D341Med (cell line): ENCODE measurements around the gene TIMP2.
A peak's percentile ranks its signal among the peaks of the same experiment; 100 is the strongest.
"Not testable (repeated sequence)": the region's sequence is repeated elsewhere in the genome, so short reads cannot be mapped to it uniquely, and the experiment has no call there.

Experiments used
- DNase-seq: peaks from one replicate; pipeline ENCODE4 v3.0.0; 2012; ENCODE audit warnings: low spot score

TIMP2 gene, protein sequence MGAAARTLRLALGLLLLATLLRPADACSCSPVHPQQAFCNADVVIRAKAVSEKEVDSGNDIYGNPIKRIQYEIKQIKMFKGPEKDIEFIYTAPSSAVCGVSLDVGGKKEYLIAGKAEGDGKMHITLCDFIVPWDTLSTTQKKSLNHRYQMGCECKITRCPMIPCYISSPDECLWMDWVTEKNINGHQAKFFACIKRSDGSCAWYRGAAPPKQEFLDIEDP

DNA sequence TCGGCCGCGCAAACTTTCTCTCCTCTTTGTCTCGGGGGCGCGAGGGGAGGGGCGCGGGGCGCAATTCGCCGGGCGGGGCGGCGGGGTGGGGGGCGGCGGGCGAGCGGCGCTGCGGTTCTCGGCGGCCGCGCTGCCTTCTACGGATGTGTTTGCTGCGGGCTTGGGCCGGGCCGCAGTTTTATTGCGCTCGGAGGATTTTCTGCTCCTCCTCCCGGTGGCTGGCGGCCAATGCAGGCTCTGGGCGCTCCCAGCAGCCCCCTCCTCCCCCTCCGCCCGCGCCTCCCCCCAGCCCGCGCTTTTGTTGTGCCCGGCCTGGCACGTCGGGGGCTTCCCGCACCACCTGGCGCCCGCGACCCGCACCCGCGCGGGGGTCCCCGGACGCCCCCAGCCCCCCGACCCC is at the start of gene TIMP2:
Gene TIMP2 (minus strand): TSS at position 154 of the 400 bp plus-strand sequence. CDS start 299 bp downstream, outside the sequence.
- DNase-seq, result peak; percentile 99

- DNase-seq, result no peak
Observed at GRCh38 chr17:78973792-78974520, 48.8 kb upstream of the TIMP2 start.

DNA sequence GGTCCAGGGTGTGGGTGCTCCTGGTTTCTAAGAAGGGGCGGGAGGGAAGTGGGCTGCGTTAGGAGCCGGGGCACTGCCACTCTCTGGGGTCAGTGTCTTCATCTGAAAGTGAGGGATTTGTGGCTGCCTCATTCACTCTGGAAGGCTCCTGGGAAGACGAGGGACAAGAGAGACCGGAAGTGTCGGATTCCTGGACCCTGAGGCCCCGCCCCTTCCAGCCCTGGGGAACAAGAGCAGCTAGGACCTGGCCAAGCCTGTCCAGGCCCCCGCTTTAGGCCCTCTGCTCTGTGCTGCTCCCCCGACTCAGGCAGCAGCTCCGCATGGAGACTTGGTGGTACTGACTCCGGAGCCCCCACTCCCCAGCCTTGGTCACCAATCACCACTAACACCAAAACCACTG is 48.0 kb upstream of the TIMP2 start:
- DNase-seq, result no peak

DNA sequence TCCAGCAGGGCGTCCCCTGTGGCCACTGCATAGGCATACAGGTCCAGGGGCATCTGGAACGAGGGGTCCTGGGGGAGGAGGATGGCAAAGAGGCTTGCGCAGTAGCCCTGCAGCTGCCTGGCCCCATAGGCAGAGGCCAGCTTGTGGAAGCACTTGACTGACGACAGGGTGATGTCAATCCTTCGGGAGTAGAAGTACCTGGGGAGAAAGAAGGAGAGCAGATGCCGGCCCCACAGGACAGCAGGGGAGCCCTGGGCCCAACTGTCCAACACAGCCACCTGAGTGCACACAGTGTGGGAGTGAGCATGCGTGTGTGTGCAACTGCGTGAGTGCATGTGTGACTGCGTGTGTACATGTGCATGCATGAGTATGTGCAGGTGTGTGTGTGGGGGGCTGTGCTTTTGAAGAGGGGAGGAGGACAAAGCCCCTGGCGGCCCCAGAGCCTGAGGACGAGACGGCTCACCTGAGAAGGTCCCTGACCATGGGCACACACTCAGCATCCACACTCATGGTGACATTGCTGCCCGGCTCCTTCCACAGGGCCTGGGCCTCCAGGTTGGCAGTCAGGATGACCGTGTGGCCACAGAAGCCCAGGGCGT is 47.4 kb upstream of the TIMP2 start:
- DNase-seq, result no peak

DNA sequence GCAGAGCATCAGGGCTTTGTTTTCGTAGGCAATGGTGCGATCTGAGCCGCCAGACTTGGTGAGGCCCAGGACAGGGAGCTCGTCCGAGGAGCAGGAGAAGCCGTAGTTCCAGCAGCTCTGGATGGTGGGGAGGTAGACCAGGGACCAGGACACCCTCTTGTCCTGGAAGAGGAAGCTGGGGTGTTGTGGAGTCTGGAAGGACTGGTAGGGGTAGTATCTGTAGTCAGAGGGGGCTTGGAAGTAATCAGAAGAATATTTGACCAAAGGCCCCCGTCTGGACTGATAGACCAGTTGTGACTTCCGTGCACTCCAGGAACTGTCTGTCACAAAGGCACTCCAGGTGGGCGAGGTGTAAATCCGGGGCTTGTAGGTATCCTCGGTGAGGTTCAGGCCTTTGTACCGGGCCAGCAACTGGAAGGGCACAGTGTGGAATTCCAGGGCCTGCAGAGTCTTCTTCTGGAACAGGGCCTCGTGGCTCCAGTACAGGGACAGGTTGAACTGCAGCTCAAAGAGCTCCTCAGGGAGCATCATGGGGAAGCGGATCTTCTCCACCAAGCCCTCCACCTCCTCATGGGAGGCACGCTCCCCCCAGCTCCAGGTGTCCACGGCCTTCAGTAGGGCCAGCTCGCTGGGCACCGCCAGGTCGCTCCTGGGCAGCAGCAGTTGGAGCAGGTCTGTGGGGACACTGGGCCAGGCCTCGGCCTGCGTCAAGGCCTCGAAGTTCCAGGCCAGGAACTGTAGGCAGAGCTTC is 46.7 kb upstream of the TIMP2 start:
- no peak for DNase-seq

- DNase-seq, result peak; percentile 88
Observed at GRCh38 chr17:78970834-78971755, 45.9 kb upstream of the TIMP2 start.

DNA sequence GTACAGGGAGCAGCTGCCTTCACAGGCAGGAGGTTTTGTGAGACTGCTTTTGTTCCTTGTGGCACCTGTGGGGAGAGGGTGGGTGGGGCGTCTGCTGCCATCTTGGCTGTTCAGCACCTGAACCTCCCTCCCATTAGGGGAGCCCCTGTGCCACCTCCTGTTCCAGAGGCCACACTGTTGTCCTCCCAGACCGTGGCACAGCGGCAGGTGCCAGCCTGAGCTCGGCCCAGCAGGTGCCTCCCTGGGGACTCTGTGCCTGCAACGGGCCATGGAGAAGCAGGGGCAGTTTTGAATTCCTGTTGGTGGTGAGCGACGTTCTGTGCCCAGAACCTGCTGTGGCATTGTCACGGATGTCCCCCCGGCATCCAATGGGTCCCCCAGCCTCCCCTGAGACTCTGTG is 44.7 kb upstream of the TIMP2 start:
- no peak for DNase-seq

DNA sequence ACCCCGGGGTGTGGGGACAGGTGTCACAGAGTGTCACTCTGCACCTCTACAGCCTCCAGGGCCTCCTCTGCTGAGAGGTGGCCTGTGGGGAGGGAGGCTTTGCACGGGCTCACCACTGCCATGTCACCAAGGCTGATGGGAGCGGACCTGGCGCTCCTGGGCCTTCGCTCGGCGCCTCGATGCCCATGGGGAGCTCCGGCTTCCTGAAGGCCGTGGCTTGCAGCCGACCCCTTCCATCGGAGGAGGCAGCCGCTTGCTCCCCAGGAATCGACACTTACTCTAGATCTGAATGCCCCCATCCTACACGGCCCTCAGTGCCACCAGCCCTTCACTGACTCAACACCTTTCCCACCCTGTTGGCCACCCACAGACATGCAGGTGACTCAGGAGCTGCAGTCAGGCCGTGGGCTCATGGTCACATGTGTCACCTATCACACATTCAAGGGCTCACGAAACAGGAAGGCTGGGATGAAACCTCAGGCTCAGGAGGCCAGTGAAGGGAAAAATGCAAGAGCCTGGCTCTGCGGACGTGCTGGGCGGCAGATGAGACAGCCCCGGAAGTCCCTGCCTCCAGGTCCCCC is 42.7 kb upstream of the TIMP2 start:
- no peak for DNase-seq

DNA sequence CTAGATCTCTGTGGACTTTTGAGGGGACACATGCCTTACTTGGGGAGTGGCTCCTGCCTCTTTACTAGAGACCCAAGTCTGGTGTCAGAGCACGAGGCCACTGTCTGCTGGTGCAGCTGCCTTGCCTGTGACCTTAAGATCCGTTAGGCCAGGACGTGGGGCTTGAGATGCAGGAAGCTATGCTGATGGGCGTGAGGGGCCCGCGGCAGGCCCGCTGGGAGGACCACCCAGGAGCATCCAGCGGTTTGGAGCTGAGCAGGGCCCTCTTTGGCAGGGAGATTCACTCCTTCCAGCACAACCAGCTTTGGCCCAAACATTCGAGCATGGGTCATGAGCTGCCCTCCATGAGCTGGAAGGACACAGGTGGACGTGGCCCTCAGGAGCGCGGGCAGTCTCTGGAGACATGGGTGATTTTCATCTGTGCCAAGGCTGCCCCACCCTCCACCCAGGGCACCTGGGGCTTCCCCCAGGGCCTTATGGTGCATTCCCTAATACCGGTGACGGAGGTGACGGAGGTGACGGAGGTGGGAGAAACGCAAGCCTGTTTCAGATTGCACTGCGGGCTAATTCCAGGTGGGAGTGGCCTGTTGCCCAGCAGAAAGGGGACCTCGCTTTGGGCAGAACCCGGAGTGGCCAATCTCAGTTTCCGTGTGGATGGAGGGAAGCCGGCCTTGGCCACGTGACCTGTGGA is 41.9 kb upstream of the TIMP2 start:
- DNase-seq, result no peak

GRCh38 chr17:78966123-78966813 is 41.1 kb upstream of the TIMP2 start:
- DNase-seq, result no peak

DNA sequence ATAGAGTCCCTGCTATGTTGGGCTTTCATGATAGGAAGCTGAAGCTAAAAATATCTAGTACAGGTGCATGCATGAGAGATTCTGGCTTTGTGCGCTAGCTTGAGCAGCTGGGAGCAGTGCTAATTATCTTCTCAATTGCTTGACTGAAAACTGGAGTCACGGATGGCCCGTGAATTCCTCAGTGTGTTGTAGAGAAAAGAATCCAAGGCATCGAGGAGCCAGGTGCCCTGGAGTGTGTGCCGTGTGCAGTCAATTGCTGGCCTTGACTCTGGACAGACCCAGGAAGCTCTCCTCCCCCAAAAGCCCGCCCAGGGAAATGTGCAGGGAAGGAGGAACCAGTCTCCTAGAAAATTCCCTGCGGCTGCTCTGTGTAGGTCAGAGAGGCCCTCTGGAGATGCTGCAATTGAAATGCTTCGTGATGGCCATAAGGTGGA is 40.3 kb upstream of the TIMP2 start:
- no peak for DNase-seq

DNA sequence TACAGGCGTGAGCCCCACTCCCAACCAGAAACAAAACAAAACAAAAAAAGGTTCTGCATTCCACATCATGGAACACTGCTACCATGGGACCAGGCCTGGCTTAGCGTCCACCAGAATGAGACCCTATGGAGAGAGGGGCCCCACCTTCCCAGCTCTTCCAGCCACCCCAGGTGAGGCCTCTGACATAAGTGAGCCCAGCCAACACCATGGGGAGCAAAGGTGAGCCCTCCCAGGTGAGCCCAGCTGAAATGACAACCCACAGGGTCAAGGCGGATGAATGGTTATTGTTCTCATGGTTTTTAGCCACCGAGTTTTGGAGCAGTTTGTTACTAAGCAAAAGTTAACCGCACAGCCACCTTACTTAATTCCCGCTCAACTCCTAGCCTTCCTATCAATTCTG is 38.2 kb upstream of the TIMP2 start:
- no peak for DNase-seq

DNA sequence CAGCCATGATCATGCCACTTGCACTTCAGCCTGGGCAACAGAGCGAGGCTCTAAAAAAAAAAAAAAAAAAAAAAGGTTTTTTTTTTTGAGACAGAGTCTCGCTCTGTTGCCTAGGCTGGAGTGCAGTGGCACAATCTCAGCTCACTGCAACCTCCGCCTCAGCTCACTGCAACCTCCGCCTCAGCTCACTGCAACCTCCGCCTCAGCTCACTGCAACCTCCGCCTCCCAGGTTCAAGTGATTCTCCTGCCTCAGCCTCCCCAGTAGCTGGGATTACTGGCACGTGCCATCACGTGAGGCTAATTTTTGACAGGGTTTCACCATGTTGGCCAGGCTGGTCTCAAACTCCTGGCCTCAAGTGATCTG is 37.8 kb upstream of the TIMP2 start:
- not testable (repeated sequence) for DNase-seq

DNA sequence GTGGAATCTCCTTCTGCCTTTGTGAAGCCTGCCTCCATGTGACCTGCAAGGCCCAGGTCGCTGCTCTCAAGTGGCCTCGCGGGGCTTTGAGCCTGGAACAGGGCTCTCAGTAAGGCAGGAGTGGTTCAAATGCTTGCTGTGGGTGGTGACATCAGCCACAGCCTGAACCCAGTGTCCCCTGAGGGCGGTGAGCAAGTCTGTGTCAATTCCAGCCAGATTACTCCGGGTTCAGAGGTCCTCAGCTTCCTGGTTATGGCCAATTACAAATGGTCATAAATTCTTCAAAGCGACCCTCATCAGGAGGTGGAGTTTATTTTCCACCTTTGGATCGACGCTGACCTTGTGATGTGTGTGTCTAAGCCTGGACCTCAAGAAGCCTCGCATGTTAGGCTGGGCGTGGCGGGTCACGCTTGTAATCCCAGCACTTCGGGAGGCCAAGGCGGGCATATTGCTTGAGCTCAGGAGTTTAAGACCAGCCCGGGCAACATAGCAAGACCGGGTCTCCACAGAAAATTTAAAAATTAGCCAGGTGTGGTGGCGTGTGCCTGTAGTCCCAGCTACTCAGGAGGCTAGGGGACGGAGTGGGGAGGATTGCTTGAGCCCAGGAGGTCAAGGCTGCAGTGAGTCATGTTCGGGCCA is 37.3 kb upstream of the TIMP2 start:
- DNase-seq, result no peak

DNA sequence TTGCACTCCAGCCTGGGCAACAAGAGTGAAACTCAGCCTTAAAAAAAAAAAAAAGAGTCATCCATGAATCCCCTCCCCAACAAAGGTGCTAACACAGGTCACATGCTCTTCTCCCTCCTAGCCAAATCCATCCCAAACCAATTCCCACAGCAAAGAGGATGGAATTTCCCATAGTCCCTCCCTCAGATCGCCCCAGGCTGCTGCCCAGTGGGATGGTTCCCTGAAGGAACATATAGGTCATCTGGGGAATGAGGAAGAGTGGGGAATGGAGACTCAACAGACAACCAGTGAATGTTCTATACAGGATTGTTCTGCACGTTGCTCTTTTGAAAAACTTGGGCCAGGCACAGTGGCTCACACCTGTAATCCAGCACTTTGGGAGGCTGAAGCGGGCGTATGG is 36.4 kb upstream of the TIMP2 start:
- DNase-seq, result no peak

DNA sequence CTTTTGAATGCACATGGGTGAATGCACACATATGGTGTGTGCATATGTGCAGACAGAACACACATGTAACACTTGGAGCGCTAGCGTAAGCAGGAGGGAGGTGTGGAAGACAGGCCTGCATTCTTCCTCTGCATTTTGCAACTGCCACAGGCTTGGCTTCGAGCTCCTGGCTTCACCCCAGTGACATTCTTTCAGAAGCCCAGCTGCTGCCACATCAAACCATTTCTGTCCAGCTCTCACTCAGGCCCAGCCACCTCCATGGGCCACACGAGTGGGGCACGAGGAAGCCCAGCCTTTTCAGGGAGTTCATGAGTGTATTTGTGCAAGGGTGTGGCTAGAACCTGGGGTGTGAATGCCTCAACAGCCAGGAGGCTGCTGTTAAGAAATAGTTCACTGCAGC is 35.7 kb upstream of the TIMP2 start:
- no peak for DNase-seq

DNA sequence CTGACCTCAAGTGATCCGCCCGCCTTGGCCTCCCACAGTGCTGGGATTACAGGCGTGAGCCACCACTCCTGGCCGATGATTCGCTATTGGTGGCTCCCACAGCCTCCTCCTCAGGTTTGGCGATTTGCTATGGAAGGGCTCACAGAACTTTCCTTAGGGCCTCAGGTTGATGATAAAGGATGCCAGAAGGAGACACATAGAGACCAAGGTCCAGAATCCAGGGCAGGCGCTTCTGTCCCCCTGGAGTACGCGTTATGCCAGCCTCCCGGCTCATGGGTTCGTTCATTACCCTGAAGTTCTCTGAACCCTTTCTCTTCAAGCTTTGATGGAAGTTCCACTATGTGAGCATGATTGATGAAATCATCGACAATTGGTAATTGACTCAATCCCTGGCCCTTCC is 34.6 kb upstream of the TIMP2 start:
- DNase-seq, result no peak

GRCh38 chr17:78958641-78959127 is 33.5 kb upstream of the TIMP2 start:
- no peak for DNase-seq

GRCh38 chr17:78957128-78957527 is 31.9 kb upstream of the TIMP2 start:
- no peak for DNase-seq
